Uterine smooth muscle cell (primary cell): Measurements from ENCODE around the gene ZCWPW1. TPM values are rescaled to one million over a fixed set of nuclear protein-coding genes. Genes with fewer than 3 reads are reported as not detected.

ENCODE experiments used
- total RNA-seq: library from RNA; depleted of rRNA; stranded (reverse); fragments of >200 nt; gene quantifications from 2 replicates; pipeline ENCODE4 v1.2.3, GENCODE V29; 2014

ZCWPW1 gene, protein sequence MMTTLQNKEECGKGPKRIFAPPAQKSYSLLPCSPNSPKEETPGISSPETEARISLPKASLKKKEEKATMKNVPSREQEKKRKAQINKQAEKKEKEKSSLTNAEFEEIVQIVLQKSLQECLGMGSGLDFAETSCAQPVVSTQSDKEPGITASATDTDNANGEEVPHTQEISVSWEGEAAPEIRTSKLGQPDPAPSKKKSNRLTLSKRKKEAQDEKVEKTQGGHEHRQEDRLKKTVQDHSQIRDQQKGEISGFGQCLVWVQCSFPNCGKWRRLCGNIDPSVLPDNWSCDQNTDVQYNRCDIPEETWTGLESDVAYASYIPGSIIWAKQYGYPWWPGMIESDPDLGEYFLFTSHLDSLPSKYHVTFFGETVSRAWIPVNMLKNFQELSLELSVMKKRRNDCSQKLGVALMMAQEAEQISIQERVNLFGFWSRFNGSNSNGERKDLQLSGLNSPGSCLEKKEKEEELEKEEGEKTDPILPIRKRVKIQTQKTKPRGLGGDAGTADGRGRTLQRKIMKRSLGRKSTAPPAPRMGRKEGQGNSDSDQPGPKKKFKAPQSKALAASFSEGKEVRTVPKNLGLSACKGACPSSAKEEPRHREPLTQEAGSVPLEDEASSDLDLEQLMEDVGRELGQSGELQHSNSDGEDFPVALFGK
- 1.4 TPM in 2 replicates for total RNA-seq

DNA sequence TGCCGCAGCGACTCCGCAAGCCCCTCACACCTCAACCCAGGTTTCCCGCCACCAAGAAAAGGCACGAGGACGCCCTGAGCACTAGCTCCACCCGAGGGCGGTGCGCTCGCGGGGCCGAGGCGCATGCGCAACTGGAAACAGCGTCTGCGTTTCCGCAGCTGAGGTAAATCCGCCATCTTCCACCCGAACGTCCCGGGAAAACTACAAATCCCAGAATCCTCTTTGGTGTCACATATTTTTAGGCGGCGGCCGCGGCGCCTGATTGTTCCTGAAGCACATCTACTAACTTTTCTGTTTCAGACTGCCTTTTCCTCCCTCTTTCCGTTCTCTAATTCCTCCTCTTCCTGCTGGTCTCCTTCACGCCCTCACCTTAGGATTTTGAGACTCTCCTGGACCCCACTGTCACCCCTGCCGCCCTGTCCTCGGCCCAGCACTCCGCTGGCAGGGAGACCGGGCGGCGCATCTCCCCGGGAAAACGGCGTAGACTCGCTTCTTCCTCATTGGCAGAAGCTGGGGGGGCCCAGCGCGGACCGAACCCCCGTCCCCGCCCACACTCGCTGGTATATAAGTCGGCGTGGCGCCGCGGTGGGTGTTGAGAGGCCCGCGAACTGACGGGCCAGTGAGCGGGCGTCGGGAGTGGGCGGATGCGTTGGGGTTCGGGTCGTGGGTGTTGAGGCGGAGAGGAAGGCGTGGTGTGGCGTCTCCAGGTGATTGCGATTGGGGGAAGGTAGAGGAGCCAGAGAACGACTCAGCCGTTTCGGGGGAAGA lies at the start of gene ZCWPW1:
ZCWPW1 (minus strand) TSS at position 505 of the 768 bp plus-strand sequence. CDS start 8,054 bp downstream, outside the sequence.

DNA sequence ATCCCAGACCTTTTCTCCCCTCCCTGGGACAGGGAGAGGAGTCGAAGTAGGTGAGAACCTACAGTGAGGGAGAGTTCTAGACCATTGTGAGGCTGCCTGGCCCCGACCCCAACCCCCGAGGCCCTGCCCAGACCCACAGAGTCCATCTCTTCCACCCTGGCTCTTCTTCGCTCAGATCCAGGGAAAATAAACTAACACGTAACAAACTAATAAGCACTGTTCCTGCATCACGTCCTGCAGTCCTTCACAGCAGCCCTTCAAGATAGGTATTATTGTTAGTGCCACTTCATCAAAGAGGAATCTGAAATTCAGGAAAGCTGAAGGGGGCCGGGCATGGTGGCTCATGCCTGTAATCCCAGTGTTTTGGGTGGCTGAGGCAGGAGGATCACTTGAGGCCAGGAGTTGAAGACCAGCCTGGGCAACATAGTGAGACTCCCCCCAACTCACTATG lies 35.7 kb upstream of the ZCWPW1 start, which contains the start of gene SPACDR:
SPACDR (minus strand) TSS at position 51 of the 451 bp plus-strand sequence. CDS start 235 bp downstream, outside the sequence.

DNA sequence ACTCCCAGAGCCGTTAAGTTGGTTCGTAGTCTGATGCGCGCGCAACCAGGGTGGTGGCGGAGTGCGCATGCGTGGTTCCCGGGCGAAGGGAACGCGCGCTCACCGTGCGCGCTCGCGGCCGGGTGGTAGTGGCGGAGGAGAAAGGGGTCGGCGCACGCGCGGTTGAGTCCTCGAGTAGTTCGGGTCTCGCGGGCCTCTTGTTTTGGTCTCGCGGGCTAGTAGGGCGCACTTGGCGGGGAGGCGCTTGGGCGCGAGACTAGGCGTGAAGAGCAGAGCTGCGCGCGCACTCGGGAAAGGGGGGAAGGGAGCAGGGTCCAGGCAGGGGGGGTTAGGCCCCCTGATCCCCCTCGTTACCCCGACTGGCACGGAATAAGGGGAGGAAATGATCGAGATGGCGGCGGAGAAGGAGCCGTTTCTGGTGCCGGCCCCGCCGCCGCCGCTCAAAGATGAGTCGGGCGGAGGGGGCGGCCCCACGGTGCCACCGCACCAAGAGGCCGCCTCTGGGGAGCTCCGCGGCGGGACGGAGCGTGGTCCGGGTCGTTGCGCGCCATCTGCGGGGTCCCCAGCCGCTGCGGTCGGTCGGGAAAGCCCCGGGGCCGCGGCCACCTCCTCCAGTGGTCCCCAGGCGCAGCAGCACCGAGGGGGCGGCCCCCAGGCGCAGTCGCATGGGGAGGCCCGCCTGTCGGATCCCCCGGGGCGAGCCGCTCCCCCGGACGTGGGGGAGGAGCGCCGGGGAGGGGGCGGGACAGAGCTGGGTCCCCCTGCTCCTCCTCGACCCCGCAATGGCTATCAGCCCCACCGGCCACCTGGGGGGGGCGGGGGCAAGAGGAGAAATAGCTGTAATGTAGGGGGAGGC lies 1.4 kb upstream of the ZCWPW1 start, which contains the start of gene MEPCE:
MEPCE (plus strand) TSS at position 195 of the 856 bp plus-strand sequence; CDS start at position 383, 188 bp downstream.

DNA sequence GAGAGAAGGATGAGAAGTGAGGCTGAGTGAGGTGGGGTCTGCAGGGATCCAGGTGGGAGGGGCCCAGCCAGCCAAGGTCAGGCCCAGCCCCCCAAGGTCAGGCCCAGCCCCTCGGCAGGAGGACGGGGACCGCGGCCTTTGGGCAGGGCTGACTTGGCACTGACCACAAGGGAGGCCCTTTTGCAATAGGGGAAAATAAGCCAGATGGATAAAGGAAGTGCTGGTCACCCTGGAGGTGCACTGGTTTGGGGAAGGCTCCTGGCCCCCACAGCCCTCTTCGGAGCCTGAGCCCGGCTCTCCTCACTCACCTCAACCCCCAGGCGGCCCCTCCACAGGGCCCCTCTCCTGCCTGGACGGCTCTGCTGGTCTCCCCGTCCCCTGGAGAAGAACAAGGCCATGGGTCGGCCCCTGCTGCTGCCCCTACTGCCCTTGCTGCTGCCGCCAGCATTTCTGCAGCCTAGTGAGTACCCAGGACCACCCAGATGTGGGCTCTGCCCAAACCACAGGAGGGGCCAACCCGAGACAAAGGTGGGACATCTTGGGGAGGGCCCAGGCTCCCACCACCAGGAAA lies 55.2 kb downstream of the ZCWPW1 start, which contains the start of gene PILRA:
PILRA (plus strand) TSS at position 227 of the 571 bp plus-strand sequence; CDS start at position 397, 170 bp downstream.

DNA sequence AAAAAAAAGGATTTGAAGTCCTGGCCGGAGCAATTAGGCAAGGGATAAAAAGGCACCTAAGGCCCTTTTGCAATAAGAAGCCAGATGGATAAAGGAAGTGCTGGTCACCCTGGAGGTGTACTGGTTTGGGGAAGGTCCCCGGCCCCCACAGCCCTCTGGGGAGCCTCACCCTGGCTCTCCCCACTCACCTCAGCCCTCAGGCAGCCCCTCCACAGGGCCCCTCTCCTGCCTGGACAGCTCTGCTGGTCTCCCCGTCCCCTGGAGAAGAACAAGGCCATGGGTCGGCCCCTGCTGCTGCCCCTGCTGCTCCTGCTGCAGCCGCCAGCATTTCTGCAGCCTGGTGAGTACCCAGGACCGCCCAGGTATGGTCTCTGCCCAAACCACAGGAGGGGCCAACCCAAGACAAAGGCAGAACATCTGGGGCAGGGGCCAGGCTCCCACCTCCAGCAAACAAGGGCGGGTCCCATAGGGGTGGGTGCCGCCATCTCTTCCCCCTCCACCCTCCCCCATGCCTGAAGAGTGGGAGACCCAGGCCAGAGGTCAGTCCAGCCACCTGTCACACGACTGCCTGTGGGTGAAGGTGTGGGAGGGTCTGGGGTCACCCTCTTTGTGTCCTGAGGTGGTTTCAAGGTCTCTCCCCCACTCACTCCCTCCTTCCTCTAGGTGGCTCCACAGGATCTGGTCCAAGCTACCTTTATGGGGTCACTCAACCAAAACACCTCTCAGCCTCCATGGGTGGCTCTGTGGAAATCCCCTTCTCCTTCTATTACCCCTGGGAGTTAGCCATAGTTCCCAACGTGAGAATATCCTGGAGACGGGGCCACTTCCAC lies 70.3 kb downstream of the ZCWPW1 start, which contains the start of gene PILRB:
PILRB (plus strand) TSS at position 91 of the 830 bp plus-strand sequence; CDS start at position 277, 186 bp downstream.

Other genes with a start within 250 kb of the ZCWPW1 start
- not detected in 2 replicates for gene PVRIG, start 208.8 kb downstream of the ZCWPW1 start, total RNA-seq
- not detected in 2 replicates for gene SPDYE3, start 121.0 kb downstream of the ZCWPW1 start, total RNA-seq
- 8.1 and 9.4 TPM in 2 replicates for gene PILRB, start 70.6 kb downstream of the ZCWPW1 start, total RNA-seq
- gene PILRA, start 55.2 kb downstream of the ZCWPW1 start, total RNA-seq, result 0.12 TPM in 1 of 2 replicates, not detected in the other
- gene MEPCE, start 1.1 kb upstream of the ZCWPW1 start, total RNA-seq, result 28.5 and 40.4 TPM in 2 replicates
- gene PPP1R35, start 7.8 kb upstream of the ZCWPW1 start, total RNA-seq, result 32.9 and 36.2 TPM in 2 replicates
- 0.37 TPM in 1 of 2 replicates, not detected in the other for gene SPACDR, start 35.6 kb upstream of the ZCWPW1 start, total RNA-seq
- gene TSC22D4, start 50.5 kb upstream of the ZCWPW1 start, total RNA-seq, result 23.0 and 23.6 TPM in 2 replicates
- 1.2 and 2.5 TPM in 2 replicates for gene NYAP1, start 55.2 kb upstream of the ZCWPW1 start, total RNA-seq
- gene AGFG2, start 110.5 kb upstream of the ZCWPW1 start, total RNA-seq, result 4.4 and 5.1 TPM in 2 replicates
- gene SAP25, start 145.2 kb upstream of the ZCWPW1 start, total RNA-seq, result not detected in 2 replicates
- 17.7 and 21.7 TPM in 2 replicates for gene LRCH4, start 157.4 kb upstream of the ZCWPW1 start, total RNA-seq
- 0.55 and 1.4 TPM in 2 replicates for gene FBXO24, start 157.6 kb upstream of the ZCWPW1 start, total RNA-seq
- 79.7 and 107 TPM in 2 replicates for gene PCOLCE, start 173.7 kb upstream of the ZCWPW1 start, total RNA-seq
- 3.5 and 5.6 TPM in 2 replicates for gene MOSPD3, start 183.8 kb upstream of the ZCWPW1 start, total RNA-seq
- gene TFR2, start 212.8 kb upstream of the ZCWPW1 start, total RNA-seq, result 0.33 and 0.37 TPM in 2 replicates
- gene ACTL6B, start 227.7 kb upstream of the ZCWPW1 start, total RNA-seq, result not detected in 2 replicates
- 64.2 and 93.7 TPM in 2 replicates for gene GNB2, start 245.0 kb upstream of the ZCWPW1 start, total RNA-seq